SKM-1 (cell line): ENCODE results near the gene SCG2.
"Not testable (repeated sequence)": the region's sequence is repeated elsewhere in the genome, so short reads cannot be mapped to it uniquely, and the experiment has no call there.

Experiments used
- DNase-seq: peaks from one replicate; lab custom pipeline; 2025; ENCODE audit not compliant: unreplicated experiment; lab: John Stamatoyannopoulos, UW

Gene SCG2

DNA sequence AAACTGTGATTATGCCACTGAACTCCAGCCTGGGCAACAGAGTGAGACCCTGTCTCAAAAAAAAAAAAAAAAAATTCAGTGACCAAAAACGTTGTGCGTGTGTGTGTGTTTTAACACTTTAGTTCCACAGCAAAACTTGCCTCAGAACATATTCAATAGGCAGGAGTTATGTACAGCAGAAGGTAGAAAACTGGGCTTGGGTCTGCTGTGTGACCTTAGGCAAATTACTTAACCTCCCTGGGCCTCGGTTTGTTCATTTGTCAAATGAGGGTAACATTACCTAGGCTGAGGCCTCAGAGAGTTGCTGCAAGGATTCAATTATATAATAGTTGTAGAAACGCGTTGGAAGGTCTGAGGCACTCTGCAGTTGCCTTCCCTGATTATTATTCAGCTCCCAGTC lies 10.3 kb upstream of the SCG2 start:
- DNase-seq: no peak

- no peak for DNase-seq
Measured at GRCh38 chr2:223611061-223611460, 8.9 kb upstream of the SCG2 start.

DNA sequence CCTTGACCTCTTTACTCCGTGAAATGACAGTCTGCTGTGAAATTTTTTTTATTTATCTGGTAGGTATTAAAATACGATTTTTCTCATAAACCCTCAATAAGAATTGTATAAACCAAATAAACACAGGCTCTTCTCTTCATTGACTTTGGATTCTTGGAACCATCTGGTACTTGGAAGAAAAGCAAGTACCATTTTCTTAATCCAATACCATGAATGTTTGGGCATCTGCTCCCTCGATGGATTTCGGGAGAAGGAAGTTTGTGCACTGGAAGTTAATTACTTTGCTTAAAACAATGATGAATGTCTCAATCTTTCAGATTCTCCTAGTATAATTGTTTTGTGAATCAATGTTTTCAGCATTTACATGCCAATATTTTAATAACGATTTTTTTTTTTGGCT lies 5.3 kb upstream of the SCG2 start:
- DNase-seq: no peak

GRCh38 chr2:223606946-223607345 lies 4.8 kb upstream of the SCG2 start:
- DNase-seq: no peak

DNA sequence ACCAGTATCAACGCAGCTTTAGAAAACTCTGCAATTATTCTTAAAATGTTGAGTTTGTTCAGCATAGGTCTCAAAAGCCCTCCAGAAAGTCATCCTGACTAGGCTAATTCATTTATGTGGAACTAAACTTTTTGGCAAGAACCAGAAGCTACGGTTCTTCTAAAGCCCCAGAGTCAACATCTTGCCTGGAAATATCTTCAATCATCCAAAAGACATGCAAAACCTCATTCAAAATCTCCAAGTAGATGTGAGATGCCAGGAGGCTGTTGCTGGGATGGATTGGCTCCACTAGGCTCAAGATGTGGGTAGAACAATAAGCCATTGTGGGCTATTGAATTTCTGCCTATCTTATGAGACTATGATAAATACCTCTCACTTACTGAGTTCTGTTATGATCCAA lies 2.1 kb upstream of the SCG2 start:
- DNase-seq: no peak

DNA sequence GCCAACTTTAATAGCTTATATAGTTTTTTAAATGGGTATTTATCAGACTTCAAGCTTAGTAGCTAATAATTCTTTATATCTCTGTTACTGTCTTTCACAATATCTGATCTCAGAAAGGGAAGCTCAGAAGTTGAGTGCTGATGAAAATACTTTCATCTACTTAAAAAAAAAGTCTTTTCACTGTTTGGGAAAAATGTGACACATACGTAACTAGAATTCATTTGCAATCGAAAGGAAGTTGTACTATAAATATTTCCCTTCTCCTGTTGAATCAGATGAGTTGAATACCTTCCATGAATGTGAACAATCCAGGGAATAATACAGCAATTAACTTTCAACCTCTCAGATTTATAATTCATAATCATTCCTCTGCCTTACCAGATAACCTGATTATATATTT lies 811 bp upstream of the SCG2 start:
- DNase-seq: no peak

DNA sequence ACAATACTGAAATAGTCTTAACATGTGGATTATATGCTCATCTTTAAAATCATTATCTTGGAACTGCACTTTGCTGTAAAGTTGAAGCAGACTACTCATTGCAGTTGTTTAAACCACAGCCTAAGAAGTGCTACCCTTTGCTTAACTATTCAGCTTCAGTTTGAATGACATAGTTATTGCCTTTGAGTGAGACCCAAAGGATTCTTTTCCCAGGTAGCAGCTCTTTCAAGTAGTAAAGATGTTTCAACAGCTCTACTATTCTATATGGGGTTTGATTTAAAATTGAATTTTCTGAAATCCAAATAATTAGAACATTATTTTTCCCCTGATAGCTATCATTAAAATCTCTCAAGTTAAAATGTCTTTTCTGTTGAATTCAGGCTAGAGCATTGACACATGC lies 1.1 kb downstream of the SCG2 start:
- DNase-seq: no peak

GRCh38 chr2:223599640-223600380 lies 2.4 kb downstream of the SCG2 start:
- no peak for DNase-seq

DNA sequence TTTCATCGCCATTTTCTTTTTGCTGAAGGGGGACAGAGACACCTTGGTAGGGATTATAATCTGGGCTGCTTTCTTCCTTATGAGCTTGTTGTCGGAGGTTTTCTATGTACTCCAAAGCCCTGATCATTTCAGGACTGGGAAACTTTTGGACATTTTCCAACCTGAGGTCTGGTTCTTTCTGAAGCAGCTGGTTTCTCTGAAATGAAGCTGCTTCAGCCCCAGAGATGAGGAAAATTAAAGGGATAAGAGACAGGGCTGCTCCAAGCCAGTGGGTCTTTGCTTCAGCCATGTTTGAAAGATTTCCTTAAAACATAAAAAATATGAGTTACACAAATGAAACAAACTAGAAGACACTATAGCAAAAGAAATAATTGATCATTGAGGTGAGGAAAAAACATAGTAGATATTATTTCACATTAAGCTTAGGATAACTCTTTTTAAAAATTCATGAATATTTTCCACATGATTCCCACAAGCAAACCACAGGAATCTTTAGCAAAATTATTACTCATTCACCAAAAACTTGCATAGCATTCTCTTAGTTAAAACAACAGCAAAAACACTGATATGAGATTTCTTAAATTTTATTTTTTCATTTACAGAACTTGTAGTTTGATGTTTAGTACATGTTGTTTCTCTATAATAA lies 3.0 kb downstream of the SCG2 start:
- DNase-seq: no peak

DNA sequence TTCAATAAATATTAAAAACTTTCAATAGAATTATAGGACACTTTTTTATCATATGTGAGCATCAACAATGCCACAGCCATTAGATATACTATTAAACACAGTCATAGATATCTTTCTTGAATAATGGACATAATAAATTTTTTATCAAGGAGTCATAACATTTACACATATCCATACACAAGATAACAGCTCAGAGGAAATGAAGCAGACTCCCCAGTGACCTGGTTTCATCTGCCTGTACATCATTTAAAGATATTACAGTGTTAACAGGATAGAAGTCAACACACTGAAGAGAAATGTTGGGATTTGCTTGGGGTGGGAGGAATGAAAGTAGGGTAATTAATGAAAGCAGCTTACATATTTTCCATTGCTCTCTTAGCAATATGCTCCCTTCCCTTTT lies 5.1 kb downstream of the SCG2 start:
- DNase-seq: no peak

- no peak for DNase-seq
Measured at GRCh38 chr2:223596208-223596607, 6.0 kb downstream of the SCG2 start.

DNA sequence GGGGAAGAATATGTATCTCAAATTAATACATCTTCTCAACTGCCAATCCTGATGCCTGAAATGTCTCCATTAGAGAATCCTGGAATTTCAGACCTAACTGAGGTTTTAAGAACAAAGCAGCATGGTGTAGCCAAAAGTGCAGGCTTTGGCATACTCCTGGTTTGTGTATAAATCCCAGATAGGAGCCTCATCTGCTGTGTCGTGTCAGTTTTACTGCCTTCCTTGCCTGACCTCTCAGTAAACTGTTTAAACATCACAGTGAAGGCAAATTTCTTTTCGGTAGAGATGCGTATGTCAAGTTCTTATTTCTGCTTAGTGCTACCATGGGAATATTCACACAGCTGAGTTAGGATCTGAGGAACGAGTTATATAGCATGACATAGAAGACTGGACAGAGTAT lies 7.3 kb downstream of the SCG2 start:
- DNase-seq: no peak

- DNase-seq: no peak
Measured at GRCh38 chr2:223594259-223594658, 7.9 kb downstream of the SCG2 start.

DNA sequence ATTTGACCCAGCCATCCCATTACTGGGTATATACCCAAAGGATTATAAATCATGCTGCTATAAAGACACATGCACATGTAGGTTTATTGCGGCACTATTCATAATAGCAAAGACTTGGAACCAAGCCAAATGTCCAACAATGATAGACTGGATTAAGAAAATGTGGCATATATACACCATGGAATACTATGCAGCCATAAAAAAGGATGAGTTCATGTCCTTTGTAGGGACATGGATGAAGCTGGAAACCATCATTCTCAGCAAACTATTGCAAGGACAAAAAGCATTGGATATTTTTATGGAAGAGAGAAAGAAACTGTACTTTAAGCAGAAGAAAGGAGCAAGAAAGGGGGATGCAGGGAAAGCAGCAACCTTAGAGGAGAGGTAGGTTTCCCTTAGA lies 9.5 kb downstream of the SCG2 start:
- not testable (repeated sequence) for DNase-seq

DNA sequence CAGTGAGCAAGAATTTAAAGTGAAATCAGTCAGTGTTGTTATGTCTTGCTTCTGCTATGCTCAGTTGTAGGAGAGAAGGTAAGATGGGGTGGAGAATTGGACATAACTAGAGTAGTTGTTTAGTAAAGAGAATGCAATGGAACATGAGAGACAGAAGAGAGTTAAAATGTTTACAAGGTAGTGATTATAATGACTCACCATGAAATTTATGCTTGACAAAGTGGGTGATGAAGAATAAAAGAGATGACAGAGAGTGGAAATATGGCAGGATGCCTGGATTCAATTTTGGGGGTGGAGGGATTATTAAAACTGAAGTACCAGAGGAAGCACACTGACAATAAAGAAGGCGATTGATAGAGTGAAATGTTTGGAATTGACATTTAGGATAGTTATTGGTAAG lies 10.6 kb downstream of the SCG2 start:
- no peak for DNase-seq

GRCh38 chr2:223590964-223591363 lies 11.2 kb downstream of the SCG2 start:
- no peak for DNase-seq

DNA sequence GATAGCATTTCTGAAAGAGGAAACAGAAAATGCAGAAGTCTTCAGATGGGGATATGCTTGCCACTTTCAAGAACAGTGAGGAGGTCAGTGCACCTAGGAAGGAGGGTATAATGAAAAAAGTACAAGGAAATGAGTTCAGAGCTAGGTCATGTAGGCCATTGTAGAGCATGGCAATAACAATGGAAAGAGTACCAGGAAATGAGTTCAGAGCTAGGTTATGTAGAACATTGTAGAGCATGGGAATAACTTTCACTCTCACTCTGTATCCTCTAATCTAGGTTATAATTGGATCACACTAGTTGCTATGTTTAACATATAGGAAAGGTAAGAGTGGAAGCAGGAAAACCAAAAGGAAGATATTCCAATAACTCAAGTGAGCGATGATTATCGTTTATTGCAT lies 12.3 kb downstream of the SCG2 start:
- peak; percentile 79 for DNase-seq

DNA sequence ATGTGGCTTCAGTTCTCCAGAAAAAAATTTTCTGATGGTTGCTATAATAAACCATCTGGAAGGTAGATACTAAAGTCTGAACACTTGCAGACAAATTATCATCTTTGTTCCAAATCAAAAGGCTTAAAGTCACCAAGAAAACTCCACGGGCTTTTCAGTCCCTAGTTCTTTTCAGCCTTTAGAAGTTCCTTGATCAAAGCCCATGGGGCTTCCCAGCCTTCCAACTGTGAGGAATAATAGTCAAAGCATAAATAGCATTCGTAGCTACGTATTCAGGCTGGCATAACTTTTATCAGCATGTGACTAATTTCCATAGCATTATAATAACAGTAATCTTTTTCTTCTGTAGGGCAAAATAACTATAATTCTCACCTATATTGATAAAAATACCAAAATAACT lies 13.9 kb downstream of the SCG2 start:
- DNase-seq: no peak

DNA sequence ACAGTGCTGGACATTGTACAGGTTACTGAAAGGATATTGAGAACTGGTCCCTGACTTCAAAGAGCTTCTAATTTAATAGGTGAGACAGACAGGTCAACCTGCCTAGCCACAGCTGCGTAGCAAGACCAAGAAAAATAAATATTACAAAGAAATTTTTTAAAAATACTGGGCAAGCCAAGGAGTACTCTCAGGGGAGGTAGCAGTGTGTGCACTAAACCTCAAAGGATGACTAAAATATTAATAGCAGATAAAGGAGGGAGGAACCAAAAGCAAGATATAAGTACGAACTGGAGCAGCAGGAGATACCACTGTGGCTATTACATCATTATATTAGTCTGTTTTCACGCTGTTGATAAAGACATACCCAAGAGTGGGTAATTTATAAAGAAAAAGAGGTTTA lies 14.9 kb downstream of the SCG2 start:
- no peak for DNase-seq

GRCh38 chr2:223586261-223586660 lies 15.9 kb downstream of the SCG2 start:
- no peak for DNase-seq

- no peak for DNase-seq
Measured at GRCh38 chr2:223585666-223586065, 16.5 kb downstream of the SCG2 start.

DNA sequence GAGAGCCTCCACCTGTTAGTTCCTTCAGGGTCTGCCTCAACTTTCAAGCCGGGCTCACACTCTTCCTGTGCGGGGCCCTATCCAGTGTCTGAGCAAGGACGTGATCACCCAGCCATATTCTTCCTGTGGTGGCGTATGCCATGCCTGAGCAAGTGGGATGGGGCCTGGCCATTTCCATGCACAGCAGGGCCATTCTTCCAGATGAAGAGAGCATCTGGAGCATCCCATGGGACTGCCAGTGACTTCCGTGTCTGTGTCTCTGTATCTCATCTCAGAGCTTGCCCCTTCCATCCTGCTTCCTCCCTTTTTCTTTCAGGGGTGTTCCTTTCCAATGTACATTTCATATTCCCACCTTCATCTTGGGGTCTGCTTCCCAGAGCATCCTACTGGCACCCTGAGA lies 20.2 kb downstream of the SCG2 start:
- no peak for DNase-seq

GRCh38 chr2:223580951-223581350 lies 21.2 kb downstream of the SCG2 start:
- no peak for DNase-seq
